ENCODE measurements around the gene EIF3L. TPM values are rescaled to one million over a fixed set of nuclear protein-coding genes. Genes with fewer than 3 reads are reported as not detected.
A peak's percentile ranks its signal among the peaks of the same experiment; 100 is the strongest.

Gene EIF3L
- total RNA-seq, 1 donor, result 1,099 TPM

DNA sequence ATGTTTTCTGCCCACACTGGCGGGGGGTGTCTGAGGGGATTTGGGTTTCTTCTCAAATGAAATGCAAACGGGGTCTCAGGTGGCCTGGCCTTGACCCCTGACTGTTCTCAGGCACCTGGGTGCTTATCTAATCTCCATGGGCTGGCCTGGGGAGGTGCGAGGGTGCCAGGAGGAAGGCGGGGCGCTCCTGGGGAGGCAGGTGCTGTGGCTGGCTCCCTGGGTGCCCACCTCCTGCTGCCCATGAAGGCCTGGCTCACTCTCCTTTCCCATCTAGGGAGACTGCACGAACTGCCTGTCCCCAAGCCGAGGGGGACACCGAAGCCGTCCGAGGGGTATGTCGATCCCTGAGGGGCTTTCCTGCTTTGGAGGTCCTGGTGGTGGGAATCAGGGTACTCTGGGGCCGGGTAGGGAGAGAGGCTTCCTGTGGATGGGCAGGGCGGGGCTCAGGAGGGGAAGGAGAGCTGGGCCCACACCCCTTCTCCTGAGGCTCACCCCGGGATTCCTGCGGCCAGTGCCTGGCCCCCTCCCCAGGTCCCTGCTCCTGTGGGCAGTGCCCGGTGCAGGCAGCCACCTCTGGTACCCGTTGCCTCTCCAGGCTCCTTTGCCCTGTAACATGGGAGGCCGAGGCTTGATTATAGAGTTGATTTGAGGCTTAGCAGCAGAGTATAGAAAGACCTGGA is 75.3 kb downstream of the EIF3L start:
- DNase-seq (ENCODE audit: low read depth in 2 of 3, low spot score in 2 of 3), result no peak

DNA sequence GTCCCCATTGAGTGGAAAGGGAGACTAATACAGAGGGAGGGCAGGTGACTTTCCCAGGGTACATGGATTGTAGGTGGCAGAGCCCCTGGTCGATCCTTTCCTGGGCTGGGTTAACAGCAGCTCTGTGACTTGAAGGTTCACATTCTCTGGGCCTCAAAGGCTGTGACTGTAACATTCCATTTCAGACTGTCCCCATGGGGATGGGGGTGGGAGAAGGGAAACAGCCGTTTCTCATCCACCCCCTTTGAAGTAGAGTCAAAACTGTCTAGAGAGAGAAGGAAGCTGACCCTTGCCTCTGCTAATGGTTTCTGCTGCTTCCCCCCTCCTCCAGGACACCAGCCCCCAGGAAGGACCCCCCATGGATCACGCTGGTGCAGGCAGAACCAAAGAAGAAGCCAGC is 76.1 kb downstream of the EIF3L start:
- no peak for DNase-seq (ENCODE audit: low read depth in 2 of 3, low spot score in 2 of 3)

DNA sequence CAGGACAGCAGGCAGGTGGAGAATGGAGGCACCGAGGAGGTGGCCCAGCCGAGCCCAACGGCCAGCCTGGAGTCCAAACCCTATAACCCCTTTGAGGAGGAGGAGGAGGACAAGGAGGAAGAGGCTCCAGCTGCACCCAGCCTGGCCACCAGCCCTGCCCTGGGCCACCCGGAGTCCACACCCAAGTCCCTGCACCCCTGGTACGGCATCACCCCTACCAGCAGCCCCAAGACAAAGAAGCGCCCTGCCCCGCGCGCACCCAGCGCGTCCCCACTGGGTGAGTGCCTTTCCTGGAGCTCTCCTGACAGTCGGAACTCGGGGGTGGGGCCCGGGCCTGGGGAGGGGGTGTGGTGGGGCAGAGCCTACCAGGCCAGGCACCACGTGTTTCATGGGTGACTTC is 76.5 kb downstream of the EIF3L start:
- DNase-seq (ENCODE audit: low read depth in 2 of 3, low spot score in 2 of 3), result no peak

DNA sequence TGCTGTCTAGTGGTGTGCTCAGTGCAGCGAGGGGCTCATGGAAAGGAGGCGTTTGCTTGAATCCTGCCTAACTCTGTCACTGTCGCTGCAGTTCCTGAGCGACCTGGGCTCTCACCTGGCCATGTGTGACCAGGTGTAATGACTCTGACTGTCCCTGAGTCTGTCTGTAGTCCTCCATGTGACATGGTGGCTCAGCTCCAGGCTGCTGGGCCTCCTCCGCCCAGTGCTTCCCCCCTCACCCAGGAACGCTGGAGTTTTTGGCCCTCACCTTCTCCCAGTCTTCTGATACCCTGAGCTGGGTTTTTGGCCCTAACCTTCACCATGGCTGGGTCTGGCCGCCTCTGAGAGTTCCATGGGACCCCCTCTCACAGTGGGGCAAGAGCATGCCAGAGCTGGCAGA is 77.1 kb downstream of the EIF3L start:
- no peak for DNase-seq (ENCODE audit: low read depth in 2 of 3, low spot score in 2 of 3)

DNA sequence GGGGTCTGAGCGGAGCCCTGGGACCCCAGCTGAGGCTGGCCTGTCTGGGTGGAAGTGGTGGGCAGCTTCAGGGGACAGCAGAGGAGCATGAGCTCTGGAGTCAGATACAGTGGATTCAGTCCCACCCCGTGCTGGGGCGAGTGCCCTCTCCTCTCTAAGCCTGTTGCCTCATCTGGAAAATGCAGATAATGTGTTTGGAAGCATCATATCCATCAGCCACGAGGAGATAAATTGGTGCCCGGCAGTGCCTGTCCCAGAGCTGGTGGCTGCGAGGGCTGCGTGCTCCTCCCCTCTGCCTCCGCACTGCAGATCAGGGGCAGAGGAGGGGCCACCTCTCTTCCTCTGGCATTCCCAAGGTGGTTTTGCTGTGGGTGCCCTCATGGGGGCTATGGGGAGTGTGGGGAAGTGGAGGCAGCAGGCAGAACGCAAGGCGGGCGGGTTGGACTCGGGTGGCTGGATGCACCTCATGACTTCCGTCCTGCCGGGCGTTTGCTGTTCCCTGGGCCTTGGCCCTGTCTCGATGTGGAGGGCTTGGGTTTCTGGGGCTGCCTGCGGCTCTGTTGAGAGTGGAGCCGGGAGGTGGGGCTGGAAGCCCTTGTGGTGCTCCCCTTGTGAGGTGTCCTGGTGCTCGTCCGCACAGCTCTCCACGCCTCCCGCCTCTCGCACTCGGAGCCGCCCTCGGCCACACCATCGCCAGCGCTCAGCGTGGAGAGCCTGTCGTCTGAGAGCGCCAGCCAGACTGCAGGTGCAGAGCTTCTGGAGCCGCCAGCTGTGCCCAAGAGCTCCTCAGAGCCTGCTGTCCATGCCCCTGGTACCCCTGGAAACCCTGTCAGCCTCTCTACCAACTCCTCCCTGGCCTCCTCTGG is 77.8 kb downstream of the EIF3L start:
- no peak for DNase-seq (ENCODE audit: low read depth in 2 of 3, low spot score in 2 of 3)

DNA sequence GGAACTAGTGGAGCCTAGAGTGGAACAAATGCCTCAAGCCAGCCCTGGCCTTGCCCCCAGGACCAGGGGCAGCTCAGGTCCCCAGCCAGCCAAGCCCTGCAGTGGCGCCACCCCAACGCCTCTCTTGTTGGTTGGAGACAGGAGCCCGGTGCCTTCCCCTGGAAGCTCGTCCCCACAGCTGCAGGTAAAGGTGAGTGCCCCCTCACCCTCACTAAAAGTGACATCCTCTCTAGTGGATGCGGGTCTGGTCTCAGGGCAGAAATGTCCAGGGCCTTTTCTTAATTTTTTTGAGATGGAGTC is 78.4 kb downstream of the EIF3L start:
- no peak for DNase-seq (ENCODE audit: low read depth in 2 of 3, low spot score in 2 of 3)

DNA sequence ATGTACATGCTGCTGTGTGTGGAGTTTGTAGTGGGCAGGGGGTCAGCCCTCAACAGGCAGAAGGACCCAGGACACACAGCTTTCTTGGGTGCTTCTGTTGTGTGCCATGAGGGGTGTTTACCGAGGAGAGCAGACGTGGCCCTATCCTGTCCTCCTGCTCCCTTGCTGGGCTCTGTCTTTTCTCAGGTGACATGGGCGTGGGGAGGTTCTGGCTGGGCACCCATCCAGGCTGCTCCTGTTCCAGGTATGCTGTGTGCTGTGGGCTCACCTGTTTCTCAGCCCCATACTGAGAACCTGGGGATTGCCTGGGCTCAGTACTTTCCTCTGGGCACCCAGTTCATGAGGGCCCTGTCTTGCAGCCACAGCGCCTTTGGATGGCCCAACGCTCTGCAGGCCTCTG is 80.2 kb downstream of the EIF3L start:
- no peak for DNase-seq (ENCODE audit: low read depth in 2 of 3, low spot score in 2 of 3)

DNA sequence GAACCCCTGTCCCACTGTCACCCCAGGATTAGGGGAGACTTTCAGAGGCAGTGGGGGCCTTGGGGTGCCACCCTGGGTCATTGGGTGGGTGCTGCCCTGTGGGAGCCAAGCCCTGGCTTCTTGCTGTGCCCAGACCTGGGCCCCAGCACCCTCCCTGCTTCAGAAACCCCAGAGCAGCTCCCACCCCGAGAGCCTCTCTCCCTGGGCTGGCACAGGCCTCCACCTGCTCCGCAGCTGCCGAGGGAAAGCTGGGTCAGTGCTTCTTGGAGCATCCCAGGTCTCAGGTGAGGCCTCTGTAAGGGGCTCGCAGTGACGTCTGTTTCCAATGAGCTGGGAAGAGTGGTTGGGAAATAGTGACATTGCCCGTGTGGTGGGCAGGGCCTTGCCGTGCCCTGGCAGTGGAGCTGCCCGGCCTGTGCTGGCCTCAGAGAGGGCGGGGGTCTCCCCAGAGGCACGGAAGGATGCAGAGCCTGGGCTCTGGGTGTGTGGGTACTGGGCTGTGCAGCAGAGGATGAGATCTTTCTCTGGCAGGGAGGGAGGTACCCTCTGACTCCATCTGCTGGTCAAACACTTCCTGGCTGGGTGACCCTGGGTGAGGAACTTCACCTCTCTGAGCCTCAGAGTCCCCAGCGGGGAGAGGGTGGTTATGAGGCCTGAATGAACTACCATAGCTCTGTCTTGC is 81.2 kb downstream of the EIF3L start:
- DNase-seq (ENCODE audit: low read depth in 2 of 3, low spot score in 2 of 3), result no peak

DNA sequence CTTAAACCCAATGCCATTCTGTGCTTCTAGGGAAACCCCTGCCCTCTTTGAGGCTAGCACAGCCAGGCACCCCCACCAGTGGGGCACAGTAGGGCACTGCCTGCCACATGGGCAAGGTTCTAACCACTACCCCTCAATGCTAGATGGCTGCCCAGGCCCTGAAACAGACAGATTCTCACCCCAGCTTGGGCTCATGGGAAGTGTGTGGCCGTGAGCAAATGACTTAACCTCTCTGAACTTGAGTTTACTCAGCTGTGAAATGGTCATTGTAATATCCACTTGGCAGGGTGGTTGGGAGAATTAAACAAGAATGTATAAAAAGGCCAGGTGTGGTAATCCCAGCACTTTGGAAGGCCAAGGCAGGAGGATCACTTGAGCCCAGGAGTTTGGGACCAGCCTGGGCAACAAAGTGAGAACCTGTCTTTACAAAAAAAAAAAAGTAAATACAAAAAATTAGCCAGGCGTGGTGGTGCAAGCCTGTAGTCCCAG is 81.8 kb downstream of the EIF3L start:
- DNase-seq (ENCODE audit: low read depth in 2 of 3, low spot score in 2 of 3), result no peak

DNA sequence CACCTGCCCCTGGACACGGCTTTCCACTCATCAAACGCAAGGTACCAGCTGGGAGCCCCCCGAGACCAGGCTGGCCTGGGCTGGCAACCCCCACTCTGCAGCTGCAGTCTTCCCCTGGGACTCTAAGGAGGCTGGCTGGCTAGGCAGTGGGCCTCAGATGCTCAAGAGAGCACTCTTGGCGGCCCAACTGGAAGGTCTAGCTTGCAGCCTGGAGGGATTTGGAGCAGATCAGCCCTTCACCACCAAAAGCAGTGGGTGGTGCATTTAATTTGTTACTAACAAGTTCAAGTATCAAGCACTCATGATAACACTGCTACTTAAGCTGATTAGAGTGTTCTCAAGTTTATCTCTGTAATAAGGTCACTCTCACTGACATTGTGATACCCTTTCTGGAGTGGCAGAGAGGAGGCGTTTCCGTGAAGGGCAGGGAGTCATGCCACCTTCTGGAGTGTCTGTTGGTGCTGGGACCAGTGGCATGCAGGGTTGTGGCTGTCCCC is 82.7 kb downstream of the EIF3L start:
- no peak for DNase-seq (ENCODE audit: low read depth in 2 of 3, low spot score in 2 of 3)

DNA sequence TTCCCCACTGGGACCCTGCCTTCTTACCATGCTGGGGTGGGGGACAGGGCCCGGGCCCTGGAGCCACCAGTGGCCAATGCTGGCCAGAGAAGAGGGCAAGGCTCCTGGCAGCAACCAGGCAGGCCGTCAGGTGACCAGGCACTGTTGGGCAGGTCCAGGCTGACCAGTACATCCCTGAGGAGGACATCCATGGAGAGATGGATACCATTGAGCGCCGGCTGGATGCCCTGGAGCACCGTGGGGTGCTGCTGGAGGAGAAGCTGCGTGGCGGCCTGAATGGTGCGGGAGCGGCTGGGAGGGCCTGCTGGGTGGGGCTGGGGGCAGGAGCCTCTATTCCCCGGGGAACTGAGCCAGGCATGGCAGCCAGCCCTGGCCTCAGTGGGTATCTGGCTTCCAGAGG is 83.2 kb downstream of the EIF3L start:
- no peak for DNase-seq (ENCODE audit: low read depth in 2 of 3, low spot score in 2 of 3)

DNA sequence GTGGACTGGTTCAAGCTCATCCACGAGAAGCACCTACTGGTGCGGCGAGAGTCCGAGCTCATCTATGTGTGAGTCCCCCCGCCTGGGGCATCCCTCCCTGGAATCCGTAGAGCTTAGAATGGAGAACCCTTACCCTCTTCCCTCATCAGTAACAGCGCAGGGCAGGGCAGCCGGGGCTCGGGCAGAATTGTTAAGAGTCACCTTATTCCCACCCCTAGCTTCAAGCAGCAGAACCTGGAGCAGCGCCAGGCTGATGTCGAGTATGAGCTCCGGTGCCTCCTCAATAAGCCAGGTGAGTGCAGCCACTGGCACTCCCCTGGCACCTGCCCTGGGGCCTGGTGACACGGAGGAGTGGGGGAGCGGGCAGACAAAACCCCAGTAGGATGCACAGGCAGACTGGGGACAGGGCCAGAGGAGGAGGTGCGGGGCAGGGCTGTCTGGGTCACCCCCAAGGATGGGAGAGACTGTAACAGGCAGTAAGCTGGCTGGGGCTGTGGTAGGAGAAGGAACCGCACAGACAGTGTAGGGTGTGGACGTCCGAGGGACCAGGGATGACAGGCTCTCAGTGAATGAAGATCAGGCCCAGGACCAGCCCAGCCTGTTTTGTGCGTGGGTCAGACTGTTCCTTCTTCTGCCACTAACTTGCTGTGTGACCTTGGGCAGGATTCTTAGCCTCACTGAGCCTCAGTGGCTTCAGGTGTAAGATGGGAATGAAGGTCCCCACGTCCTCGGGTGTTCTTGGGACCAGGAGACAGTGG is 83.8 kb downstream of the EIF3L start:
- DNase-seq (ENCODE audit: low read depth in 2 of 3, low spot score in 2 of 3), result no peak

DNA sequence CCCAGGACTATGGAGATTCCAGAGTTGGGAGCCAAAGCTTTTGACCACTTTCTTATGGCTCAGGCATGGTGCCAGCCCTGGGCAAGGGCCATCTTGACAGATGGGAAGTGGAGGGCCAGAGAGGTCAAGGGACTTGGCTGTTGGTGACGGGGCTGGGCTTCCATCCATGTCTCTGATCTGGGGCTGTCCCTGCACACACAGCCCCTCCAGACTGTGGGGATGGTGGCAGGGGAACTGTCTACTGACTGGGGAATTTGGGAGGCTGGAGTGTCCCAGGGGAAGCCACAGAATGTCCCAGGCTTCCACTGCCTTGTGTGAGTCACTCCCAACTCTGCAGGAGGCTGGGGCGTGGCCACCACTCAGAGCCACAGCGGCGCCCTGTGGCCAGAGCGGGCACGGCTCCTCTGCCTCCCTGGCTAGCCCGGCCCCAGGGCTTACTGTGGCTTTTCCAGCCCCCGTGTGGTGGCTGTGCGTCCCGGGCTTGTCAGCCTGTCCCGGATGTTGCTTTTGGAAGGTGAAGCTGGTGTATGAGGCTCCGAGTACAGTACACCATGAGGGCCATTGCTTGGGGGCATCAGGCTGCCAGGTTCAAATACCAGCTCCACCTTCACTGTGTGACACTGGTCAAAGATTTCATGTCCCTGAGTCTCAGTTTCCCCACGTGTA is 84.6 kb downstream of the EIF3L start:
- peak; percentile 53 to 90 (median 88) for DNase-seq (ENCODE audit: low read depth in 2 of 3, low spot score in 2 of 3)

Small RNA genes lying within 50 kb of the gene (small RNA-seq; reads per million reads assigned to genes)
- 1.1 reads per million, percentile 37 among the genes with 10 or more reads in this experiment for gene MIR659

Other genes with a start within 250 kb of the EIF3L start
- 57.6 TPM for gene GGA1, start 240.6 kb upstream of the EIF3L start, total RNA-seq
- gene SH3BP1, start 209.8 kb upstream of the EIF3L start, total RNA-seq, result 32.3 TPM
- gene PDXP, start 190.7 kb upstream of the EIF3L start, total RNA-seq, result 25.6 TPM
- gene LGALS1, start 173.8 kb upstream of the EIF3L start, total RNA-seq, result 346 TPM
- gene NOL12, start 163.1 kb upstream of the EIF3L start, total RNA-seq, result 27.2 TPM
- 59.2 TPM for gene TRIOBP, start 152.4 kb upstream of the EIF3L start, total RNA-seq
- 29.9 TPM for gene GCAT, start 41.5 kb upstream of the EIF3L start, total RNA-seq
- gene GALR3, start 26.0 kb upstream of the EIF3L start, total RNA-seq, result under 0.01 TPM
- gene ANKRD54, start 5.1 kb upstream of the EIF3L start, total RNA-seq, result 65.2 TPM
- gene MICALL1, start 56.9 kb downstream of the EIF3L start, total RNA-seq, result 38.5 TPM
- gene C22orf23, start 104.2 kb downstream of the EIF3L start, total RNA-seq, result under 0.01 TPM
- 30.7 TPM for gene POLR2F, start 104.3 kb downstream of the EIF3L start, total RNA-seq
- gene SOX10, start 135.1 kb downstream of the EIF3L start, total RNA-seq, result not detected
- 48.7 TPM for gene PICK1, start 208.0 kb downstream of the EIF3L start, total RNA-seq
- under 0.01 TPM for gene SLC16A8, start 234.8 kb downstream of the EIF3L start, total RNA-seq

All from hematopoietic multipotent progenitor cell (in vitro differentiated cells).